GM23338 (cell line): ENCODE measurements around the gene DMGDH.

Source experiments
- CREB1 ChIP-seq: fragments of 250-450 bp; sonication (Bioruptor Pico); IDR thresholded peaks from 2 replicates; pipeline ENCODE4 v1.5.0; 2020; ENCODE audit warnings: low read depth, mild to moderate bottlenecking, moderate library complexity
- CTCF ChIP-seq, 2 experiments: fragments of 200-600 bp in 1 of 2; sonication (generic) in 1 of 2; conservative IDR thresholded peaks; 2 replicates each; pipeline versions ENCODE4 v1.5.1 to v1.6.1; 2016 to 2017; ENCODE audit warnings: antibody characterized with exemption in 2 of 2, low read depth in 2 of 2, mild to moderate bottlenecking in 2 of 2, moderate library complexity in 1 of 2
- EZH2 ChIP-seq: fragments of 200-600 bp; sonication (generic); IDR thresholded peaks from one replicate; pipeline ENCODE4 v1.8.0; 2017; ENCODE audit warnings: antibody characterized with exemption, mild to moderate bottlenecking, low read depth; ENCODE audit not compliant: unreplicated experiment
- EZH2phosphoT487 ChIP-seq: fragments of 200-600 bp; sonication (generic); IDR thresholded peaks from one replicate; pipeline ENCODE4 v1.8.1; 2018; ENCODE audit warnings: antibody characterized with exemption; ENCODE audit not compliant: unreplicated experiment
- POLR2AphosphoS5 ChIP-seq: IDR thresholded peaks from 2 replicates; pipeline ENCODE4 v1.6.1; 2016; ENCODE audit warnings: antibody characterized with exemption, low read depth
- STAT1 ChIP-seq: IDR thresholded peaks from one replicate; pipeline ENCODE4 v1.6.1; 2016; ENCODE audit warnings: antibody characterized with exemption; ENCODE audit not compliant: unreplicated experiment
- TF ChIP-seq, protein P1 (sequence below): IDR thresholded peaks from one replicate; pipeline ENCODE4 v1.6.1; 2018; ENCODE audit warnings: antibody characterized with exemption; ENCODE audit not compliant: unreplicated experiment

- TF ChIP-seq EZH2 (no peak), CTCF (conservative IDR thresholded peaks at IDR 0.05; ENCODE audit: low read depth in 2 of 2) (no peak), STAT1 (no peak), POLR2AphosphoS5 (no peak), EZH2phosphoT487 (no peak), CREB1 (CRISPR knock-in tag) (no peak)
- TF ChIP-seq, protein P1, sequence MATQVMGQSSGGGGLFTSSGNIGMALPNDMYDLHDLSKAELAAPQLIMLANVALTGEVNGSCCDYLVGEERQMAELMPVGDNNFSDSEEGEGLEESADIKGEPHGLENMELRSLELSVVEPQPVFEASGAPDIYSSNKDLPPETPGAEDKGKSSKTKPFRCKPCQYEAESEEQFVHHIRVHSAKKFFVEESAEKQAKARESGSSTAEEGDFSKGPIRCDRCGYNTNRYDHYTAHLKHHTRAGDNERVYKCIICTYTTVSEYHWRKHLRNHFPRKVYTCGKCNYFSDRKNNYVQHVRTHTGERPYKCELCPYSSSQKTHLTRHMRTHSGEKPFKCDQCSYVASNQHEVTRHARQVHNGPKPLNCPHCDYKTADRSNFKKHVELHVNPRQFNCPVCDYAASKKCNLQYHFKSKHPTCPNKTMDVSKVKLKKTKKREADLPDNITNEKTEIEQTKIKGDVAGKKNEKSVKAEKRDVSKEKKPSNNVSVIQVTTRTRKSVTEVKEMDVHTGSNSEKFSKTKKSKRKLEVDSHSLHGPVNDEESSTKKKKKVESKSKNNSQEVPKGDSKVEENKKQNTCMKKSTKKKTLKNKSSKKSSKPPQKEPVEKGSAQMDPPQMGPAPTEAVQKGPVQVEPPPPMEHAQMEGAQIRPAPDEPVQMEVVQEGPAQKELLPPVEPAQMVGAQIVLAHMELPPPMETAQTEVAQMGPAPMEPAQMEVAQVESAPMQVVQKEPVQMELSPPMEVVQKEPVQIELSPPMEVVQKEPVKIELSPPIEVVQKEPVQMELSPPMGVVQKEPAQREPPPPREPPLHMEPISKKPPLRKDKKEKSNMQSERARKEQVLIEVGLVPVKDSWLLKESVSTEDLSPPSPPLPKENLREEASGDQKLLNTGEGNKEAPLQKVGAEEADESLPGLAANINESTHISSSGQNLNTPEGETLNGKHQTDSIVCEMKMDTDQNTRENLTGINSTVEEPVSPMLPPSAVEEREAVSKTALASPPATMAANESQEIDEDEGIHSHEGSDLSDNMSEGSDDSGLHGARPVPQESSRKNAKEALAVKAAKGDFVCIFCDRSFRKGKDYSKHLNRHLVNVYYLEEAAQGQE: no peak
Measured at GRCh38 chr5:79076819-79077218, 7.3 kb upstream of the DMGDH start.
